Activated T-cell treated with anti-CD3 and anti-CD28 coated beads for 48 hours (primary cell): Measurements from ENCODE around the gene HOXC12.
A peak's percentile ranks its signal among the peaks of the same experiment; 100 is the strongest.

ENCODE experiments used
- DNase-seq: peaks from one replicate; pipeline ENCODE4 v3.0.0-alpha.2; 2020; ENCODE audit warnings: low read depth

Gene HOXC12

DNA sequence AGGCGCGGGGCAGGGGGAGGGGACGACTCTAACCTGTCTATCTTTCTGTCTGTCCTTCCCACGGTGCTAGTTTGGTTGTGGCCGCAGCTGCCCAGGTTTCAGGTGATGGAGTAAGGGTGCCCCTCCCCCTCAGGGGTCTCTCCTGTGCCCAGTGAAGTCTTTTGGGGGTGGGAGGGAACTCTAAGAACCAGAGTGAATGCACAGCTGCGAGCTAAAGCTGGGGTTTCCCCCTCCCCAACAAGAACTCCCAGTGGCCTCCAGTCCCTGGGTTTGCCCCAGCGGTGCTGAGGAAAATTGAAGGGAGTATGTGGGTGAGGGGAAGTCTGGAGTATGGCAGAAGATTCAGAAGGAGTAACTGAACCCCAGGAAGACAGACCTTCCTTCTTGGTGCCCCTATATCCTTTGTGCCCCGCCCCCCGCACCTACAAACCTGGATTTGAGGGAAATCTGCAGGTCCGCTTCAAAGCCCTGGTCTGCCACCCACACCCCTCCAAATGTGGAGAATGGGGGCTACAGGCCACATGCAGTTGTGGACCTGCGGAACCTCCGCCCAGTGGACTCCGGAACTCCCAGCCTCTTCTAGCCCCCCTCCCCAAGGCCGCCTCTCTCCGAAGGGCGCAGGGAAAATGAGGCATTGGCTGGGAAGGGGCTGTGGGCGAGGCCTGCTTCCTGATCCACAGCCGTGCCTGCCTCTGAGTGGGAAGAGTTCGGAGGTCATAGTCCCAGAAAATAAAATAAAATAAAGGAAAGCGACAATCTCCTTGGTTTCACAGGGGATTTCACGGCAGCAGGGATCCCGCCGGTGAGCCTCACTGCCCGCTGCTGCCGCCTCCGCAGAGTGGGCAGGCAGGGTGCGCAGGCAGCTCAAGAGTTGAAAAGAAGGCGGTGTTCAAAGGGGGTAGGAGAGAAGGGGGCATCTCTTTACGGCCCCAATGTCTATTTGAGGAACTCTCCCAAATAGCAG is 41.8 kb downstream of the HOXC12 start:
- no peak for DNase-seq

DNA sequence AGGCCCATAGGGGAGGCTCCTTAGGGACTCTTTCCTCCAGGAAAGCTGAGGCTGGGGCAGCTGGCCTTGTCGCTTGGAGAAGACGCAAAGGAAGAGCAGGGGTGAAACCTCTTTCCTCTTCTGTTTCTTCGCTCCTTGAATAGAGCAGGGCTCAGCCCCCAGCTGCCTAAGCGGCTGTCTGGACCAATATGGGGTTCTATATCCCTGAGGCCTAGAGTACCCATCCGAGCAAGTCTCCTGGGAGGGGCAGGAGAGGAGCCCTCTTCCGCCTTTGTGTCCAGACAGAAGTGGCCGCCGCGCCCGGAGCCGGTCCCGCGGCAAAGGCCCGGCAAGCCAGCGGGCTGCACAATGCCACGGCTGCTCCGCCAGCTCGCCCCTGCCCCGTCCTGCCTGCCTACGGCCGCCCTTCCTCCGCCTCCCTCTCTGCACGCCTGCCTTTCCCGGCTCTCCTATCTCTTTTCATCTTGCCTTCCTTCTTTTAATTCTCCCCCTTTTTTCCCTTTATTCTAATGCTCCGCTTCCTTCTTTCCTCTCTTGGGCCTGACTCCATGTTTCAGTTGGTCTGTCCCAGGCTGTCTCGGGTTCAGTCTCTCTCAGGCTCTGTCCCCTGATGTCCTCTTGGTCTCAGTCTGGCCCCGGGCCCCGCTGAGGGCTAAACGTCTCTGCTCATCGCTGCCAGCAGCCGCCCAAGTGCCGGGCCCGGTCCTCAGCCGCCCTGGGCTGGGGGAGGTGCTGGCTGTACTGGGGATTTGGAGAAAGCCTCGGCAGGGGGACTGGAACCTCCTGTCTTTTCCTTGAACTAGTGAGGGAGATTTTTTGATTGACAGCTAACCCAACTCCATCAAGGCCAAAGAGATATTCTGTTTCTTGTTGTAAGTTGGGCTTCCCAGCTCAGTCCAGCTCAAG is 42.8 kb downstream of the HOXC12 start:
- DNase-seq, result no peak

DNA sequence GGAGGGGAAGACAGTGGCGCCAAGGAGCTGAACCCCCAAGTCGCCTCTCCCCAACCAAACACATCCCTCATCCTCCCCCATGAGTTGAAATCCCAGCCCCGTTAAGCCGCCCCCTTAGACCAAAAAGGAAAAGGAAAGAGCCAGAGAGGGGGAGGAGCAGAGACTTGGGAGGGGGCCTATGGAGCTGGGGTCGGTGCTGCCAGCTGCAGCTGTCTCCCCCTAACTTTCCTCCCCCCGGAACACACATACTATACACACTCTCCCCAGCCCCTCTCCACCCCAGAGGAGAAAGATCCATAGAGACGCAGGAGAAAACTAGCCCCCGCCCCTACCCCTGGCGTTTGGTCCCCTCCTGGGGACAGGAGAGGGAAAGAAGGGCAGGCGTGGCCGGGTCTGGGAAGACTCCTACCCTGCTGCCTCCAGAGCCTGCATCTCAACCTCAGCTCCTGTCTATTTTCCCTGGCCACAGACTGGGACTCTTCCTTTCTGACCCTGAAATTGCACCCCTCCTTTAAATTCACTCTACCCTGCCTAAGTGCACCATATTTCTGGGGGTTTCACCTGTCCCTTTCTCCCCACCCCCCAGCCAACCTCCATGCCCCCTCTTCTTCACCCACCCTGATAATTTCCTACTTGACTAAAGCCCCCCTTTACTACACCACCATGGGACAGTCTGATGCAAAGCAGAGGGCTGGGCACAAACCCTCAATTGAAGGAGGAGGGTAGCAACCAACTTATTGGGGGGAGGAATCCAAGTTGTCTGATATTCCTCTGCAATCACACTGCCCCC is 43.6 kb downstream of the HOXC12 start:
- DNase-seq, result no peak

DNA sequence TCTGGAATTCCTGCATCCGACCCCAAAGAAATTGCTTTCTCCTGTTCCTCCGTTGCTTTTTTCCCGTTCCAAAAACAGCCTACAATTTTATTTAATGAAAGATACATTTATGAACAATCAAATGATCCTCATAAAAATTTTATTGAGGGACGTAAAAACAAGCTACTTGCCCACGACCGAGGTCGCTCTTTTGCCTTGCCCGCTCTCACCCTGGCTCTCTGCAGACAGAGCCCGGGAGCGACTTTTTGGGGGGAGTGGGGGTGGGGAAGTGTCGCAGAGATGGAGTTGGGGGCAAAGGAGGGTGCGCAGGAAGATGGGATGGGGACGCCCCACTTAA is 44.2 kb downstream of the HOXC12 start:
- DNase-seq, result no peak

GRCh38 chr12:53999559-54000115 is 44.9 kb downstream of the HOXC12 start:
- no peak for DNase-seq

DNA sequence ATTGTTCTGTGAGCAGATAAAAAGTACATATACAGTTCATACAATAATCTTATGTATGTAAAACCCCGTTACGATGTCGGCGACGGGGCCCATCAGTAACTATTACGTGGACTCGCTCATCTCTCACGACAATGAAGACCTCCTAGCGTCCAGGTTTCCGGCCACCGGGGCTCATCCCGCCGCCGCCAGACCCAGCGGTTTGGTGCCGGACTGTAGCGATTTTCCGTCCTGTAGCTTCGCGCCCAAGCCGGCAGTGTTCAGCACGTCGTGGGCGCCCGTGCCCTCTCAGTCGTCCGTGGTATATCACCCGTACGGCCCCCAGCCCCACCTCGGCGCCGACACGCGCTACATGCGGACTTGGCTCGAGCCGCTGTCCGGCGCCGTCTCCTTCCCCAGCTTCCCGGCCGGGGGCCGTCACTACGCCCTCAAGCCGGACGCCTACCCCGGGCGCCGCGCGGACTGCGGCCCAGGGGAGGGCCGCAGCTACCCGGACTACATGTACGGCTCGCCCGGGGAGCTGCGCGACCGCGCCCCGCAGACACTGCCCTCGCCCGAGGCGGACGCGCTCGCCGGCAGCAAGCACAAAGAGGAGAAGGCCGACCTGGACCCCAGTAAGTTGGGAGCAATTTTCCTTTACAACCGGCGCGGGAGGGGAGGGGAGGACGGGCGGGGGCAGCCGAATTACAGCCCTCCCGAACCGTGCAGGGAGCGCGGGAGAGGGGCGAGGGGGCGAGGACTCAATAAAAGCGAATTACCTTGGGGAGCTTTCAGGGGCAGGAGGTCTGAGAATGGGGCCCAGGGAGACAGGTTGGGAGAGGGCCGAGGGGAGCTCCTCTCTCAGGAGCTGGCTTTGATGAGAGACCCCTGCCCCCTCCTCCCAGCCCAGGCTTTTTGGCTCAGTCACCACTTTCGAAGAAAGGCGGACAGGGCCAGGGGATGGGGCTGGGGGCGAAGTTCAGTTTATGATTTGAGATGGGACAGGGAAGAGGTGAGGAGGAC is 45.7 kb downstream of the HOXC12 start, which contains the start of gene HOXC9:
Gene HOXC9, plus strand, starts transcription at position 46 of the 999 bp plus-strand sequence. Its CDS starts 28 bp downstream, at position 74.
- DNase-seq, result no peak

- DNase-seq, result no peak
These were observed 46.8 kb downstream of the HOXC12 start for GRCh38 chr12:54001283-54002187.

DNA sequence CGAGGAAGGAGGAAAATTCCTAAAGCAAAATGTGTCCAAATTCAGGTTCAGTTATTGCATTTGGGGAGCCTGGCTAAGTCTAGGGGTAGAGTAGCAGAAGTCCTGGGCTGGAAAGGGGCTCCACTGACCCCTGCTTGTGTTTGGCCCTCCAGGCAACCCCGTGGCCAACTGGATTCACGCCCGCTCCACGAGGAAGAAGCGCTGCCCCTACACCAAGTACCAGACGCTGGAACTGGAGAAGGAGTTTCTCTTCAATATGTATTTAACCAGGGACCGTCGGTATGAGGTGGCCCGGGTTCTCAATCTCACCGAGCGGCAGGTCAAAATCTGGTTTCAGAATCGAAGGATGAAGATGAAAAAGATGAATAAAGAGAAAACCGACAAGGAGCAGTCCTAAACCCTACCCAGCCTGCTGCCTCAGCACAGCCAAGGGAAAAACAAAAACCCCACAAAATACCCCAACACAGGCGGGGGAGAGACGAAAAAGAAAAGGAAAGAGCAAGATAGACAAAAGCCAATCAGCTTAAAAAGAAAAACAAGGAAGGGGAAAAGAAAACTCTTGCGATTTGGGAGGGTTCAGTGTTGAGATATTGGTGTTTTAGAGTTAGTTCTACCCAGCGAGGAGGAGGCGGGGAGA is 47.7 kb downstream of the HOXC12 start:
- no peak for DNase-seq

DNA sequence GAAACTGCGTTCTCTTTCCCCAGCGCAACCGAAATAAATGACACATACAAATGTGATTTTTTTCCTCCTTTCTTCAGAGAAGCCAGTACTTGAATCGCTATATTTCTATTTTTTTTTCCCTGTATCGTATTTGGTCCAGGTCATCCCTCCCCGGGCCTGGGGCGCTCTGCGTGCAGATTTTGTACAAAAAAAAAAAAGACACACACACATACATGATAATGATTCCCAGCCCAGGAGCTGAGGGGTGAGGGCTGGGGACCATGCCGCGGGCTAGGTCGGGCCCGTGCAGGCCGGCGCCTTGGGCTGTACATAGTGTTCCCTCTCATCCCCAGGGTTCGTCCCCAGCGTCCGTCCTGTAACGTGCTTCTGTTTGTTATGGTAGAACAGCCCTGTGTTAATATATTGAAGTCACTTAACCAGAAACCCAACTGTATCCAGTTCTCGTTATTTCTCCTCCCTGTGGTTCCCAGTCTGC is 48.2 kb downstream of the HOXC12 start:
- DNase-seq, result no peak

DNA sequence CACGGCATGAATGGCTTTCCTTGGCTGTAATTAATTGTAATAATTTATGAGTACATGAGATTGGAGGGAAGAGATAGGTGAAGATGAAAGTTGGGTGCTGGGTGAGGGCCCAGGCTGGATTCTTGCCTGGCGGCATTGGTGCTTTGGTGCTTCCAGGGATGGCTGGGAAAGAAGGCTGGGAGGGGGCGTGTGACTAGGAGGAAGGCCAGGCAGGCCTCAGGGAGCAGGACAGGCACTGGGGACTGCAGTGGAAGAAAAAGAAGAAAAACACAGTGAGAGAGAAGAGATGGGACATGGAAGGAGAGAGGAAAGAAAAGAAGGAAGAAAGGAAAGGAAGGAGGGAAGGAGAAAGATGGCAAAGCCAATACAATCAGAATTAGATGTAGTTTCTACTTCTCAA is 48.9 kb downstream of the HOXC12 start:
- no peak for DNase-seq

DNA sequence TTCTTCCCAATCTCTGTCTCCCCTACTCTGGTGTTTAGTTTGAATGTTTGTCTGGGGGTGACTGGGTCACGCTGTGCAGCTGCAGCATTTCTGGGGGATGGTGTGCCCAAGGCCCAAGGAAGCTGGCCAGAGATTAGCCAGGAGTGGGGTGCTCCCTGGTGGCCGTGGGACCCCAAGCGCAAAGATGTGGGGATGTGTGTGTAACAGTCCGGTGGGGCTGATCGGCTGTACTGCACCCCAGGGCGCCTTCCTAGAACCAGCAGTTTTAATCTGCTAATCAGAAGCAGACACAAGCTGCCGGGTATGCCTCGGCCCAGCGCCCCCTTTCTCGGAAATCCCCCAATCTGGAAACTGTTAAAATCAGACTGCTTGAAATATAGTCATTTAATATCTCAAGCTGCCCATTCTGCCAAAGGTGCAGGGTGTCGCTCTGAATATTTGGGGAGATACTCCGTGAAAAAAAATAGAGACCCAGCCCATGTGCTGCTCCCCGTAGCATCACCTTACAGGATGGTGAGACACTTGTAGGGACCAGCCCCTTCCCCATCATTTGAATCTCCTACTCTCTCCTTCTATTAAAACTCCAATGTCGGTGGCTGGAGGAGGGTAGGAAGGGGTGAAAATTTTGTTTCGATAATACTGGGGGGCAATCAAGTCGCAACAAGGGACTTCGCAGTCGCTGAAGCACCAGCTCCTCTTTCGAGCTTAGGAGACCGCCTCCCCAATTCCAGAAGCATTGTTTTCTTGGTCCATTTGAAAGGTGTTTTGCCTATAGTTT is 49.5 kb downstream of the HOXC12 start:
- no peak for DNase-seq

GRCh38 chr12:54004841-54005530 is 50.3 kb downstream of the HOXC12 start:
- no peak for DNase-seq

- no peak for DNase-seq
These were observed 50.8 kb downstream of the HOXC12 start for GRCh38 chr12:54005531-54005852.

- peak; percentile 81 for DNase-seq
These were observed 51.3 kb downstream of the HOXC12 start for GRCh38 chr12:54005853-54006558.

DNA sequence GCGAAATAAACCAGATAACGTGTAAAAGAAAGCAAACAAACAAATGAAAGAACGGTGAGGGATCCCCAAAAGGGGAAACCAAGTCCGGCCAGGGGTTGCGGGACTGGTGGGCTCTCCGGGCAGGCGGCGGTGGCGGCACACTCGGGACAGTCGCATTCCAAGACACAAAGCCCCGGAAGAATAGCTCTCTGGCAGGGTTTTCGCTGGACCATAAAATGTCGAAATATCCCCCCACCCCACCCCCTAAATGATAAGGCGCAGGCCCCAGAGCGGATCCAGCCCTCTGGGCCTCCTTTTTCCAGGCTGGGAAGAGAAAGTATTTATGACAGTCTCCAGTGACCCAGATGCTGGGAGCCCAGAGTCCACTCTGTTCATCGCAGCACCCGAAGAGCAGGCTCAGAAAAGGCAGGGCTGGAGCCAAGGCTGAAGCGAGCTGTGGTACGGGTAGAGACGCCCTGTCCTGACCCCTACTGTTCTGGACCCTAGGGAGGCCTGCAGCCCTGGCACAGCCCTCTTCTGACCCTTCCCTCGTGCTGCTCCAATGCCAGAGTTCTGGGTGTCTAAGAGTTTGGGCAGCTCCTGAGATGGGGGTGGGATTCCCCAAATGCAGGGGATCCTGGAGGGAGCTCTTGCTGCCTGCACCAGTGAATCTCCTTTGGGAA is 52.0 kb downstream of the HOXC12 start:
- no peak for DNase-seq

GRCh38 chr12:54007538-54008259 is 53.0 kb downstream of the HOXC12 start:
- no peak for DNase-seq
